ENCODE measurements around the gene TRIM7. TPM values are rescaled to one million over a fixed set of nuclear protein-coding genes. Genes with fewer than 3 reads are reported as not detected.

TRIM7 gene
- 26.8 to 44.6 TPM (median 39.3 TPM) in 5 replicates for total RNA-seq (2022; extraction: Qiagen RNA extraction; ENCODE audit: low read depth)

DNA sequence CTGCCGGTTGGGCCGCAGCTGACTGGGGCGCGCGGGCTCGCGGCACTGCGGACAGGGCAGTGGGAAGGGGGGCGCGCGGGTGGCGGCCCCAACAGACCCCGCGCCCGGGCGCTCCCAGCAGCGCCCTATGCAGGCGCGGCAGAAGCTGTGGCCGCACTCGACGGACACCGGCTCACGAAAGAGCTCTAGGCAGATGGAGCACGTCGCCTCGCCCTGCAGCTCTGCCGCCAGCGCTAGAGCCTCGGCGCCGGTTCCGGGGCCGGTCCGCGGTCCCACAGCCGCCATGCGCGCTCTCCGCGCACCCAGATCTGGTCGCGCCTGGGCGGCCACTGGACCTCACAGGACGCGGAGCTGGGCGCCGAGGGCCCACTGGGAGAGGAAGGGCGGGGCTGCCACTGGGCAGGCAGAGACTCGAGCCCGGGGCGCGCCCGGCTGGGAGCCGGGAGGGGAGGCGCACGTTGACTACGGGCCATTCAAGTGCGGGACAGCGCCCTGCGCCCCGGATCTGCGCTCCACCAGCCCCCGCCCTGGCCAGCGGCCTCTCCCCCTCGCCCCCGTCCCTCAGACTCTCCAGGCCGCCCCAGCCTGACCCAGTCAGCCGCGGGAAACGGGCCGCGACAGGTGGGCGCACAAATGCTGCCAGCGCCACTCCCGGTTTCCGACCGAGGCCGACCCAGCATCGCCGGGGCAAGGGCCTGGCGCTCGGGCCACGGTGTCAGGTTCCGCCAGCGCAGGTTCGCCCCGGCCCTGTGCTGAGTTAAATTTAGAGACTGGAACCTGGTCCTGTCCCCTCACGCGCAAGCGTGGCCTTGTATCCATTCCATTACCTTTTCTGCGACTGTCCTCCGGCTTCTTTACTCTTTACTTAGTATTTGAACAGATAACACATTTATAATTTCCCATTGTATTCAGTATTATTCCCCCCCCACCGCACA lies at the start of gene TRIM7:
Gene TRIM7, minus strand, starts transcription at position 371 of the 935 bp plus-strand sequence. Its CDS starts 86 bp downstream, at position 285.

GRCh38 chr5:181243564-181244343 lies 38.8 kb upstream of the TRIM7 start, which contains the start of gene RACK1:
RACK1 (minus strand) TSS chr5:181243906; CDS start chr5:181243800, 106 bp downstream.

DNA sequence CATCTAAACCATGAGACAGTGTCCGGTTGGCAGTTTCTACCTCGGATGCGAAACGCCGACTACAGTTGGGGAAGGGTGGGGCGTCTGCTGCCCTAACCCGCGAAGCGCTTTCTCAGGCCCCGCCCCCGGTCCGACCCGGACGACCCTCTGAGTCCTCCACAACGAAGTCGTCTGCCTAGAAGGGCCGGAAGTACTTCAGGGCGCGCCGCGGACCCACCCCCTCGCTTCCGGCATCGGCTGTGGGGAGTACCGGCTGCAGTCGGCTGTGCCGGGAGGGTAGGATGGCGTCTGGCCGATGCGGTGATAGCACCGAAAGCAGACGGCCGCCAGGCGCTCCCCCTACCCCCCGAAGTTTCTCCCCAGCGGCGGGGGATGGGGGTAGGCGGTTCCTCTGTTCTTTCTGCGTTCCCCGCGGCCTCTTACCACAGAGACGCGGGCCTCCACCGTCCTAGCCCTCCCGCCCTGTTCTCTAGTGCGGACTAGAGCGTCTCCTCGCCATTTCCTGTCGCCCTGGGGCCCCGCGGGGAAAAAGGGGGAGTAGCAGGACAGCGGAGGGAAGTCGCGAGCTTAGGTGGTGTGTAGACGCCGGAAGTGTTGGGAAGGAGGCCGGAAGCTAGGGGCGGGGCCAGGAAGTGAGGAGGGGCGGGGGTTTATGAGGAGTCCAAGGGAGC lies 18.2 kb upstream of the TRIM7 start, which contains the start of gene TRIM41:
Gene TRIM41, plus strand, starts transcription at position 224 of the 671 bp plus-strand sequence. CDS start 719 bp downstream, outside the sequence.

GRCh38 chr5:181146927-181147636 lies 57.9 kb downstream of the TRIM7 start, which contains the start of gene OR2V2:
OR2V2 (plus strand) TSS chr5:181147586; CDS start chr5:181154943, 7,357 bp downstream.

Other genes starting within 250 kb of the TRIM7 start
- not detected in 5 replicates for gene BTNL3, start 216.3 kb downstream of the TRIM7 start, total RNA-seq (2022; extraction: Qiagen RNA extraction; ENCODE audit: low read depth)
- gene BTNL9, start 164.9 kb downstream of the TRIM7 start, total RNA-seq (2022; extraction: Qiagen RNA extraction; ENCODE audit: low read depth), result 0.81 to 1.4 TPM (median 0.87 TPM) in 5 replicates
- not detected in 5 replicates for gene OR2V1, start 74.0 kb downstream of the TRIM7 start, total RNA-seq (2022; extraction: Qiagen RNA extraction; ENCODE audit: low read depth)
- gene OR2V2, start 57.6 kb downstream of the TRIM7 start, total RNA-seq (2022; extraction: Qiagen RNA extraction; ENCODE audit: low read depth), result not detected in 5 replicates
- 22.2 to 31.2 TPM (median 27.6 TPM) in 5 replicates for gene TRIM41, start 18.1 kb upstream of the TRIM7 start, total RNA-seq (2022; extraction: Qiagen RNA extraction; ENCODE audit: low read depth)
- 3,029 to 4,315 TPM (median 3,357 TPM) in 5 replicates for gene RACK1, start 38.7 kb upstream of the TRIM7 start, total RNA-seq (2022; extraction: Qiagen RNA extraction; ENCODE audit: low read depth)
- gene TRIM52, start 55.9 kb upstream of the TRIM7 start, total RNA-seq (2022; extraction: Qiagen RNA extraction; ENCODE audit: low read depth), result 6.5 to 8.6 TPM (median 7.6 TPM) in 5 replicates
- gene OR4F3, start 162.1 kb upstream of the TRIM7 start, total RNA-seq (2022; extraction: Qiagen RNA extraction; ENCODE audit: low read depth), result not detected in 5 replicates